NOMO-1 (cell line): ENCODE results near the gene PPP4C.

Experiments used
- DNase-seq, 2 experiments: peaks; one replicate each; lab custom pipeline; 2025; ENCODE audit not compliant: unreplicated experiment in 2 of 2; lab: John Stamatoyannopoulos, UW

Gene PPP4C

DNA sequence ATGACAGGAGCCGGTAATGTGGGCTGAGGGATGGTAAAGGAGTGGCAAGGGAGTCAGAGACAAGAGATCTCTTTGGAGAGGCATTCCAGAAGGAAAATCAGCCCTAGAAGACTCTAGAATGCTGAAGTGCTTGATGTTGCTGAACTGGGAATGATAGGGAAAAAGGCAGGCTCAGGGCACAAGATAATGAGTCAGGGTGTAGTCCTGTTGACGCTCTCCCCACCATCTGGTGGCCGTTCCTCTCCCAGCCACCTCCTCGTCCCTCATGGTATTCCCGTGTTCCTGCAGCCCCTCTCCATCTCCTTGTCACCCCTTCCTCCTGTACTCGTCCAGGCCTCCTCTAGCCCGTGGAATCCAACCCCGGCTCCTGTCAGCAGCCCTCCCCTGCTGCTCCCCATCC lies 21.3 kb upstream of the PPP4C start:
- no peak for DNase-seq

GRCh38 chr16:30054959-30055553 lies 20.7 kb upstream of the PPP4C start:
- DNase-seq, result no peak

DNA sequence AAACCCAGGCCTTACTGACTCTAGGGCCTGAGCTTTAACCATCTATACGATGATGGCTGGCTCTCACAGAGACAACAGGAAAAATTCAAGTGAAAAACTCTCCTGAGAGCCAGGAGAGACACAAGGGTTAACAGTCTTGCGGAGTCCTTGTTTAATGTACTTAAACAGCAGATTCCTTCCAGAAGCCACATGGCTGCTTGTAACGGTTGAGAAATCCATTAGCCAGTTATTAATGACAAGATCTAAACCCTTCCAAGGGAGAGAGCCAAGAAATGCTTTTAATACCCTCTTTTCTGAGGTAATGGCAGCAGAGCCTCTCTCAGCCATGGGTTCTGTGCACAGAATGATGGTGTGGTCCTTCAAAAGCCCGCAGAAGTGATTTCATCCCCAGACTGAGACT lies 15.4 kb upstream of the PPP4C start:
- no peak for DNase-seq

DNA sequence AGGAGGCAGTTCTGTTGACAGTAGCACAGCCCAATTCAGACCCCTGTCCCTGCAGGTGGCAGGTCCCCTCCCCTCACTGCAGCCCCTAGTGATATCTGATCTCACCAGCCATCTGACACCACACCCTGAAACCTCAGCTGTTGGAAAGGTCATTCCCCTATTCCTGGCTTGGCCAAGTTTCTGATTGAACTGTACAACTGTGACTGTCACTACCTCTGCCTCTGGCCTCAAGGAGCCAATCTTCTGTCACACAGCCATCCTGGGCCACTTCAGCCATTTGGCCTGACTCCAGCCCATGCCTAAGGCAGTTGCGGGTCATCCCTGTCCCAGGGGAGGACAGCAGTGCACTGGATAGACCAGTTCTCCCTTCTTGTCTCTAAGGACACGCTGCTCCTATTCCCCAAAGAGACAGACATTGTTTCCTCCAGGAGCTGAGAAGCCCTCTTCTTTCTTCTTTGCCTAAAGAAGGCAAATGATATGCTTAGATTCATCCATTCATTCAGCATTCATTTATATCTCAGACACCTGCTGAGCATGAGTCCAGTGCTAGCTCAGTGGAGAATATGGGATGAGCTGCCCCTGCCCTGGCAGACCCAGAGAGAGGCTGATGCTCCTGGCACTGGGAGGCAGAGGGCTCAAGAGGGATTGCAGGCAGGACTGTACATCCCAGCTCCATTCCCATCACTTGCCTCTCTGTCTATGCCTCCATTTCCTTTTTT lies 14.8 kb upstream of the PPP4C start:
- no peak for DNase-seq

DNA sequence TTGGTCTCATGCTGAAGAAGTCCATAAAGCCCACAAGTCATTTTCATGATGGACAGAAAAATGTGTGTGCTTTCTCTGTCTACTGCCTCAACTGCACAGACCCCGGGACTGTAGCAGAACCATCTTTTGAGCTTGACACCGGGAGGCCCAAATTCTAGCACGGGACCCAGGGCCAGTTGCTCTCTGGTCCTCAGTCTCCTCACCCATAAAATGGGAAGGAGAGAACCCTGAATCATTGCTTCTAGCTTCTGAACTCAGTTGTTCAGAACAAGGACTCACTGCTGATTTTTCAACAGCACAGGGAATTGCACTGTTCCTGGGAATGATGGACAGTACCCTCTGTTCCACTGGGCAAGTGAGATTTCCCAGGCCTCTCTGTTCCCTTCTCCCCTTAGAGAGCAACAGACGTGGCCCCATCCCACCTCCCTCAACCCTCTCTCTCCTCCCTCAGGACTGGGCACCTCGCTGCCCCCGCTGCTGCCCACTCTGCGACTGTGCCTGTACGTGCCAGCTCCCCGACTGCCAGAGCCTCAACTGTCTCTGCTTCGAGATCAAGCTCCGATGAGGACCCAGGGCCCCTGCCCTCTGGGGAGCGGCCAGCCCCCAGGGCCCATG lies 12.4 kb upstream of the PPP4C start:
- no peak for DNase-seq

GRCh38 chr16:30063893-30064728 lies 11.7 kb upstream of the PPP4C start:
- DNase-seq, result peak; percentile 69 to 78

- no peak for DNase-seq
These were observed 11.1 kb upstream of the PPP4C start for GRCh38 chr16:30064729-30065101.

DNA sequence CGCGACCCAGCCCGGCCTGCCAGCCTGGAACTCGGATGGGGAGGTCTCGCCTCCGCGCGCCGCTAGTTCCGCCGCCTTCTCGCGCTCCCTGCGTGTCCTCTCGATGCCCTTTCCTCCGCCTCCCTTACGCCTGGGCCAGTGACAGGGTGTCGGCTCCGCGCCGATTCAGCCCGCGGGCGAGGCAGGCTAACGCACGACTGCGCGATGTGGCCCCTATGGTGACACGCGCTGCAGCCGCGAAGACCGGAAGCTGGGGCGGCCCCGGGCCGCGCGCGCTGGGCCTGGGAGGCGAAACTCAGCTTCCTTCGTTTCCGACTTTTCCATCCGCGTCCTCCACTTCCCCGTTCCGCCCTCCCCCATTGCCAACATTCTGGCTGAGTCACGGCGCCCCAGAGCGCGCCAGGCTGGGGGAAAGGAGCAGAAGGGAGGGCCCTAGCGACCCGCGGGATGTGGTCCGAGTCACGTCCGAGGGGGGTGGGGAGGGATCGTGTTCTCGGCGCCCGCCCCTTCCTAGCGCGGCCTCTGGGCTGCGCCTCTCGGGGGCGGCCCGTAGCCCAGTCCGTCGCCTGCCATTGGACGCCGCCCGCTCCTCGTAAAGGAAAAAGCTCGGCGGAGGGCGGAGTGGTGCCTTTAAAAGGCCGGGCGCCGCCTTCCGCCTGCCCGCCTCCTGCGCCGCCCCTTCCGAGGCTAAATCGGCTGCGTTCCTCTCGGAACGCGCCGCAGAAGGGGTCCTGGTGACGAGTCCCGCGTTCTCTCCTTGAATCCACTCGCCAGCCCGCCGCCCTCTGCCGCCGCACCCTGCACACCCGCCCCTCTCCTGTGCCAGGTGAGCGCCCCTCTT lies 10.5 kb upstream of the PPP4C start, which contains the start of gene ALDOA:
TSS of gene ALDOA (plus strand) at position 659 of the 841 bp plus-strand sequence. CDS start 1,138 bp downstream, outside the sequence.
- peak; percentile 98 to 99 for DNase-seq

- peak in 1 of 2 experiments; percentile 35 for DNase-seq
These were observed 9.6 kb upstream of the PPP4C start for GRCh38 chr16:30065943-30066760.

- peak; percentile 44 to 47 for DNase-seq
These were observed 8.8 kb upstream of the PPP4C start for GRCh38 chr16:30066761-30067583.

- DNase-seq, result no peak
These were observed 8.2 kb upstream of the PPP4C start for GRCh38 chr16:30067584-30067916.

DNA sequence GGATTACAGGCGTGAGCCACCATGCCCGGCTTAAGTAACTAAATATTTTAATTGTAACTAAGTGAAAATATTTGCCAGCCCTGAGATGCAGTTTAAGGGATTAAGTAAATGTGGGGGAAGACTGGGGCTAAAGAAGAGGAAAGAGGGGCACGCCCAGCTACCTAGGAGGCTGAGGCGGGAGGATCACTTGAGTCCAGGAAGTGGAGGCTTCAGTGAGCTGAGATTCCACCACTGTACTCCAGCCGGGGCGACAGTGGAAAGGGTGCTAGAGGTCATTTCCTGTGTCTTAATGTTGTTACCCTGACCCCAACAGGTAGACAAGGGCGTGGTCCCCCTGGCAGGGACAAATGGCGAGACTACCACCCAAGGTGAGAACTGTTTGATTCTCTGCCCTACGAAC lies 7.5 kb upstream of the PPP4C start:
- no peak for DNase-seq

DNA sequence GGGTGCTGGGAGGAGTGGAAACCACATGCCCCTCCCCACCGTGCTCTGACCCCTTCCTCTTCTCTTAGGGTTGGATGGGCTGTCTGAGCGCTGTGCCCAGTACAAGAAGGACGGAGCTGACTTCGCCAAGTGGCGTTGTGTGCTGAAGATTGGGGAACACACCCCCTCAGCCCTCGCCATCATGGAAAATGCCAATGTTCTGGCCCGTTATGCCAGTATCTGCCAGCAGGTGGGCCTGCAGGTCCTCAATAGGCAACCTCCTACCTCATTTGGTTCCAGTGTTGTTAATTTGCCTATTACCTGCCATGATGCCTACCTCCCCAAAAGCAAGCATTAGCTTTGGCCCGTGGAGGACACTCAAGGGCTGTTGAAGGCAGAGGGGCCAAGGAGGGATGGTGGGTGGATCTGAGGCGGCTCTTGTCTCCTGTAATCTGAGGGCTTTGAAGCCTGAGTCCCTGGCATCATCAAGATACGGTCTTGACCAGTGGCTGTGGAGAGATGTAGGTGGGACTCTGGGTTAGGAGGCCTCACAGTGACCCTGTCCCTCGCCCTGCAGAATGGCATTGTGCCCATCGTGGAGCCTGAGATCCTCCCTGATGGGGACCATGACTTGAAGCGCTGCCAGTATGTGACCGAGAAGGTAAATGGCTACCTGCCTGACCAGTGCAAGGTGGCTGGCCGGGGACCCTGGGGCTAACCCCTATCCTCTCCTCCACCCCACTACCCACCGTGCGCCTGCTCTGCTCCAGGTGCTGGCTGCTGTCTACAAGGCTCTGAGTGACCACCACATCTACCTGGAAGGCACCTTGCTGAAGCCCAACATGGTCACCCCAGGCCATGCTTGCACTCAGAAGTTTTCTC lies 6.8 kb upstream of the PPP4C start:
- peak in 1 of 2 experiments; percentile 19 for DNase-seq

DNA sequence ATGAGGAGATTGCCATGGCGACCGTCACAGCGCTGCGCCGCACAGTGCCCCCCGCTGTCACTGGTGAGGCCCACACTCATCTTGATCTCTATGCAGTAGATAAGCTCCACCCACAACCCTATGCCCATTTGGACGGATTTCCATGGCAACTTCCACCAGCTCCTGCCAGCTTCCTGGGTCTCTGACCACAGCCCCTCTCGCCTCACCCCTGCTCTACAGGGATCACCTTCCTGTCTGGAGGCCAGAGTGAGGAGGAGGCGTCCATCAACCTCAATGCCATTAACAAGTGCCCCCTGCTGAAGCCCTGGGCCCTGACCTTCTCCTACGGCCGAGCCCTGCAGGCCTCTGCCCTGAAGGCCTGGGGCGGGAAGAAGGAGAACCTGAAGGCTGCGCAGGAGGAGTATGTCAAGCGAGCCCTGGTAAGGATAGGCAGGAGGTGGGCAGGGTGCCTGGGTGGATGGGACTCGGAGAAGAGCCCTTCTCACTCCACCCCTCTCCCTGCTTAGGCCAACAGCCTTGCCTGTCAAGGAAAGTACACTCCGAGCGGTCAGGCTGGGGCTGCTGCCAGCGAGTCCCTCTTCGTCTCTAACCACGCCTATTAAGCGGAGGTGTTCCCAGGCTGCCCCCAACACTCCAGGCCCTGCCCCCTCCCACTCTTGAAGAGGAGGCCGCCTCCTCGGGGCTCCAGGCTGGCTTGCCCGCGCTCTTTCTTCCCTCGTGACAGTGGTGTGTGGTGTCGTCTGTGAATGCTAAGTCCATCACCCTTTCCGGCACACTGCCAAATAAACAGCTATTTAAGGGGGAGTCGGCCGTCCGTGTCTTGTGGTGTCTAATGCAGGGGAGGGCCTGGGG lies 6.0 kb upstream of the PPP4C start:
- DNase-seq, result no peak

GRCh38 chr16:30070490-30070889 lies 5.3 kb upstream of the PPP4C start:
- no peak for DNase-seq

DNA sequence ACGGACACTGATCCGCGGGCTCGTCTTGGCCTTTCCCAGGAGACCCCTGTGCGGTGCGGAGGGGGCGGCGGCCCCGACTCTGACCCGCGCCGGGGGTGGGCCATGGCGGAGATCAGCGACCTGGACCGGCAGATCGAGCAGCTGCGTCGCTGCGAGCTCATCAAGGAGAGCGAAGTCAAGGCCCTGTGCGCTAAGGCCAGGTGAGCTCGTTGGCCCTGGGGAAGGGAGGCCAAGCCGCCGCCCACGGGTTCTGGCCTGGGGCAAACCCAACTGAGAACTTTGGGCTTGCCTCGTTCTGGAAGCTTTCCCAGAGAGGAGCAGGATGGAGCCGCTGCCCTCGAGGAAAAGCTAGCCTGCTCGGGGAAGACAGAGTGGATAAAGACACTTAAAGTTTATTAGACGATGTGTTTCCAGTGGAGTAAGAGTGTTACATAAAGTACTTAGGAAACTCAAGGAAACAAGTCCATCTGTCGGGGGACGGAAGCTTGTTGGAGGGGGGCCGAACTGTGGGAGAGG lies 540 bp downstream of the PPP4C start:
- DNase-seq, result no peak

GRCh38 chr16:30077656-30078055 lies 1.9 kb downstream of the PPP4C start:
- no peak for DNase-seq
